HCT116 (cell line): ENCODE data around the gene ARID2. TPM values are rescaled to one million over a fixed set of nuclear protein-coding genes. Genes with fewer than 3 reads are reported as not detected.

Experiments used
- ATAC-seq: fragments of 200-7000 bp; cut with Tn5 transposase; 2 replicates; pipeline ENCODE4 v1.9.1; 2020; ENCODE audit warnings: mild to moderate bottlenecking, moderate library complexity
- BruUV-seq: library from RNA; stranded (reverse); fragments of 400-500 nt; replicated peaks from 2 replicates; lab custom pipeline; 2021; lab: Mats Ljungman, UMichigan
- CTCF ChIA-PET: fragments of 300-600 bp; sonication (Branson Sonifier 250); formaldehyde crosslinking; loops from one replicate; lab custom pipeline; 2021; ENCODE audit warnings: antibody characterized with exemption; lab: Charles Lee
- POLR2A ChIA-PET: fragments of 300-600, 350-600 bp; sonication (Branson Sonifier 250); formaldehyde crosslinking; loops from one replicate; lab custom pipeline; 2021; ENCODE audit warnings: antibody characterized with exemption; lab: Charles Lee
- RAD21 ChIA-PET, 2 experiments: fragments of 300-600 bp; sonication (Branson Sonifier 250); formaldehyde crosslinking; loops; one replicate each; lab custom pipeline; 2023; ENCODE audit warnings: low total read pairs in 2 of 2; ENCODE audit not compliant: uncharacterized antibody in 2 of 2, unreplicated experiment in 2 of 2, low non-redundant PET in 1 of 2; lab: Charles Lee
- DNase-seq: peaks from one replicate; pipeline ENCODE4 v3.0.0-alpha.2; 2010; ENCODE audit warnings: low read depth, low spot score
- H2AFZ ChIP-seq: fragments of 200-600 bp; shearing (Covaris generic), sonication (generic); 2 replicates; pipeline ENCODE4 v1.6.1; 2017; ENCODE audit warnings: low read depth, mixed run types, mixed read lengths, antibody characterized with exemption, low read length; ENCODE audit not compliant: poor library complexity, severe bottlenecking
- H3K27ac ChIP-seq: 2 replicates; pipeline ENCODE4 v1.5.1; 2012; ENCODE audit warnings: low read depth, low read length
- H3K27me3 ChIP-seq: fragments of 200-600 bp; sonication (generic); 2 replicates; pipeline ENCODE4 v1.6.1; 2016; ENCODE audit warnings: mixed run types, low read length, mixed read lengths; ENCODE audit not compliant: insufficient read depth
- H3K36me3 ChIP-seq, 2 experiments: fragments of 200-500 bp in 1 of 2; fragments of 200-600 bp in 1 of 2; sonication (Bioruptor generic) in 1 of 2; sonication (generic) in 1 of 2; 2 replicates each; pipeline versions ENCODE4 v1.5.1 to v1.6.1; 2014 to 2016; ENCODE audit warnings: low read length in 2 of 2, inconsistent platforms in 1 of 2, mixed read lengths in 1 of 2, mixed run types in 1 of 2; ENCODE audit not compliant: insufficient read depth in 2 of 2, control insufficient read depth in 1 of 2
- H3K4me1 ChIP-seq, 2 experiments: fragments of 200-600 bp in 1 of 2; sonication (generic) in 1 of 2; 2 replicates each; pipeline versions ENCODE4 v1.5.1 to v1.6.1; 2012 to 2017; ENCODE audit warnings: low read length in 2 of 2, inconsistent platforms in 1 of 2, mild to moderate bottlenecking in 1 of 2, mixed read lengths in 1 of 2, mixed run types in 1 of 2, moderate library complexity in 1 of 2; ENCODE audit not compliant: insufficient read depth in 2 of 2, control insufficient read depth in 1 of 2
- H3K4me2 ChIP-seq: fragments of 200-600 bp; sonication (generic); 2 replicates; pipeline ENCODE4 v1.6.1; 2017; ENCODE audit warnings: mixed run types, low read length, mixed read lengths
- H3K4me3 ChIP-seq, 2 experiments: fragments of 200-600 bp in 1 of 2; sonication (generic) in 1 of 2; replicated peaks in 1 of 2; 2 replicates each; pipeline ENCODE4 v1.5.1; 2011 to 2016; ENCODE audit warnings: low read length in 2 of 2, control low read depth in 1 of 2, low read depth in 1 of 2, mild to moderate bottlenecking in 1 of 2, mixed read lengths in 1 of 2, mixed run types in 1 of 2
- H3K79me2 ChIP-seq: fragments of 200-600 bp; sonication (generic); 2 replicates; pipeline ENCODE4 v1.6.1; 2017; ENCODE audit warnings: mild to moderate bottlenecking, mixed run types, low read length, moderate library complexity, mixed read lengths; ENCODE audit not compliant: insufficient read depth
- H3K9ac ChIP-seq: fragments of 200-600 bp; sonication (generic); 2 replicates; pipeline ENCODE4 v1.6.1; 2016; ENCODE audit warnings: low read length, mixed read lengths
- H3K9me2 ChIP-seq: fragments of 200-600 bp; sonication (generic), shearing (Covaris generic); 2 replicates; pipeline ENCODE4 v1.6.1; 2017; ENCODE audit warnings: mixed run types, mild to moderate bottlenecking, moderate library complexity; ENCODE audit not compliant: insufficient read depth
- H3K9me3 ChIP-seq, 2 experiments: fragments of 200-500 bp in 1 of 2; fragments of 200-600 bp in 1 of 2; sonication (Bioruptor generic) in 1 of 2; sonication (generic) in 1 of 2; 2 replicates each; pipeline ENCODE4 v1.6.1; 2014 to 2017; ENCODE audit warnings: low read length in 2 of 2, mixed read lengths in 2 of 2, inconsistent platforms in 1 of 2, low read depth in 1 of 2, mild to moderate bottlenecking in 1 of 2, mixed run types in 1 of 2, moderate library complexity in 1 of 2; ENCODE audit not compliant: control insufficient read depth in 1 of 2, insufficient read depth in 1 of 2
- H4K20me1 ChIP-seq: fragments of 200-600 bp; sonication (generic), shearing (Covaris generic); 2 replicates; pipeline ENCODE4 v1.6.1; 2017; ENCODE audit warnings: mixed run types, mild to moderate bottlenecking, moderate library complexity; ENCODE audit not compliant: insufficient read depth
- ATF3 ChIP-seq: IDR thresholded peaks from 2 replicates; pipeline ENCODE4 v1.6.1; 2012
- CBX3 ChIP-seq: IDR thresholded peaks from 2 replicates; pipeline ENCODE4 v1.6.1; 2012; ENCODE audit warnings: low read depth
- CEBPB ChIP-seq: IDR thresholded peaks from 2 replicates; pipeline ENCODE4 v1.6.1; 2012; ENCODE audit warnings: low read depth
- EGR1 ChIP-seq: IDR thresholded peaks from 2 replicates; pipeline ENCODE4 v1.6.1; 2012; ENCODE audit warnings: low read depth
- ELF1 ChIP-seq: IDR thresholded peaks from 2 replicates; pipeline ENCODE4 v1.6.1; 2012; ENCODE audit warnings: low read depth, borderline replicate concordance
- EZH2 ChIP-seq: fragments of 200-600 bp; sonication (generic); IDR thresholded peaks from 2 replicates; pipeline ENCODE4 v1.6.1; 2017; ENCODE audit warnings: antibody characterized with exemption, mixed run types
- EZH2phosphoT487 ChIP-seq: fragments of 200-600 bp; IDR thresholded peaks from 2 replicates; pipeline ENCODE4 v1.6.1; 2018; ENCODE audit warnings: antibody characterized with exemption, borderline replicate concordance
- FOSL1 ChIP-seq: IDR thresholded peaks from 2 replicates; pipeline ENCODE4 v1.6.1; 2012; ENCODE audit warnings: low read depth
- JUND ChIP-seq: IDR thresholded peaks from 2 replicates; pipeline ENCODE4 v1.6.1; 2012
- MAX ChIP-seq: IDR thresholded peaks from 2 replicates; pipeline ENCODE4 v1.6.1; 2012
- POLR2A ChIP-seq: IDR thresholded peaks from 2 replicates; pipeline ENCODE4 v1.7.0; 2011; ENCODE audit warnings: borderline replicate concordance; ENCODE audit not compliant: insufficient read depth, insufficient read length; ENCODE audit errors: extremely low read depth
- POLR2AphosphoS5 ChIP-seq: IDR thresholded peaks from 2 replicates; pipeline ENCODE4 v1.6.1; 2011; ENCODE audit warnings: mild to moderate bottlenecking, low read depth, low read length, moderate library complexity
- RAD21 ChIP-seq: IDR thresholded peaks from 2 replicates; pipeline ENCODE4 v1.6.1; 2012; ENCODE audit warnings: low read depth, mild to moderate bottlenecking
- SP1 ChIP-seq: IDR thresholded peaks from 2 replicates; pipeline ENCODE4 v1.6.1; 2012; ENCODE audit warnings: low read depth
- YY1 ChIP-seq: IDR thresholded peaks from 2 replicates; pipeline ENCODE4 v1.6.1; 2011; ENCODE audit warnings: low read length, low read depth, moderate library complexity, mild to moderate bottlenecking; ENCODE audit not compliant: insufficient replicate concordance; ENCODE audit errors: extremely low read depth
- ZFX ChIP-seq: fragments of 450-650 bp; IDR thresholded peaks from 2 replicates; pipeline ENCODE4 v1.6.1; 2017
- ZNF274 ChIP-seq: fragments of 200-500 bp; sonication (Bioruptor generic); IDR thresholded peaks from 2 replicates; pipeline ENCODE4 v1.6.1; 2014; ENCODE audit warnings: mild to moderate bottlenecking, low read depth, low read length, inconsistent platforms
- intact Hi-C: fragments of 100-400 bp; cut with micrococcal nuclease; formaldehyde crosslinking; loops from 2 replicates; pipeline ENCODE4 v1.10.0; 2022
- total RNA-seq: library from RNA; stranded (reverse); gene quantifications from one replicate; pipeline ENCODE4 v1.2.1, GENCODE V29; 2021; ENCODE audit not compliant: unreplicated experiment
- TF ChIP-seq, protein P1 (sequence below), 3 experiments: fragments of 200-600 bp in 1 of 3; sonication (generic) in 1 of 3; IDR thresholded peaks in 2 of 3; conservative IDR thresholded peaks in 1 of 3; 2 replicates each; pipeline ENCODE4 v1.5.1; 2012 to 2017; ENCODE audit warnings: low read depth in 2 of 3, low read length in 2 of 3, antibody characterized with exemption in 1 of 3, borderline replicate concordance in 1 of 3, control low read depth in 1 of 3, mild to moderate bottlenecking in 1 of 3, mixed read lengths in 1 of 3, mixed run types in 1 of 3, moderate library complexity in 1 of 3; ENCODE audit not compliant: insufficient read depth in 1 of 3

Gene ARID2
- total RNA-seq, 1 experiment from 2014 or later: 30.5 TPM

GRCh38 chr12:45886685-45887084 is 157.2 kb downstream of the ARID2 start:
- DNase-seq (no peak), ATAC-seq (no peak)
- RAD21 ChIA-PET: no interaction called here
- H2AFZ ChIP-seq: no peak overlapping the region
- H3K27me3 ChIP-seq: no peaks in the 10 kb centered on the region
- H3K4me2 ChIP-seq: no peak overlapping the region
- H3K4me3 ChIP-seq: no peak overlapping the region
- CTCF ChIA-PET: no interaction called here
- TF ChIP-seq ELF1: no peak
- no peak for TF ChIP-seq ZFX
- no peak for TF ChIP-seq ATF3
- TF ChIP-seq CBX3: no peak
- no peak for TF ChIP-seq EZH2phosphoT487
- no peak for TF ChIP-seq RAD21
- no peak for TF ChIP-seq JUND
- TF ChIP-seq FOSL1: no peak
- no peak for TF ChIP-seq CEBPB
- TF ChIP-seq ZNF274: no peak
- no peak for TF ChIP-seq POLR2A
- TF ChIP-seq SP1: no peak
- TF ChIP-seq EGR1: no peak
- H3K9ac ChIP-seq: no peak overlapping the region
- no peaks in the 10 kb centered on the region for H4K20me1 ChIP-seq
- POLR2A ChIA-PET: no interaction called here
- H3K9me2 ChIP-seq: no peaks in the 10 kb centered on the region
- no peaks in the 10 kb centered on the region for H3K79me2 ChIP-seq
- H3K36me3 ChIP-seq: peaks cover 2 to 6% of the 10 kb centered on the region in 2 experiments; a peak in 2 of 4 replicates
- no peak overlapping the region for H3K27ac ChIP-seq
- BruUV-seq: no TSS peak
- no peaks in the 10 kb centered on the region for H3K4me1 ChIP-seq
- H3K9me3 ChIP-seq: no peaks in the 10 kb centered on the region
- intact Hi-C loops: no loop called here

- Histone ChIP-seq H3K27ac (no peak overlapping the region), H2AFZ (no peak overlapping the region), H3K4me3 (no peak overlapping the region), H3K36me3 (peaks cover 3 to 6% of the 10 kb centered on the region in 2 experiments; a peak in 2 of 4 replicates), H3K79me2 (no peaks in the 10 kb centered on the region), H3K9me2 (no peaks in the 10 kb centered on the region), H3K9ac (no peak overlapping the region), H4K20me1 (no peaks in the 10 kb centered on the region), H3K4me1 (no peaks in the 10 kb centered on the region), H3K9me3 (no peaks in the 10 kb centered on the region), H3K4me2 (no peak overlapping the region), H3K27me3 (no peaks in the 10 kb centered on the region)
- no TSS peak for BruUV-seq
- ChIA-PET CTCF (no interaction called here), POLR2A (no interaction called here), RAD21 (no interaction called here)
- TF ChIP-seq, protein P1, sequence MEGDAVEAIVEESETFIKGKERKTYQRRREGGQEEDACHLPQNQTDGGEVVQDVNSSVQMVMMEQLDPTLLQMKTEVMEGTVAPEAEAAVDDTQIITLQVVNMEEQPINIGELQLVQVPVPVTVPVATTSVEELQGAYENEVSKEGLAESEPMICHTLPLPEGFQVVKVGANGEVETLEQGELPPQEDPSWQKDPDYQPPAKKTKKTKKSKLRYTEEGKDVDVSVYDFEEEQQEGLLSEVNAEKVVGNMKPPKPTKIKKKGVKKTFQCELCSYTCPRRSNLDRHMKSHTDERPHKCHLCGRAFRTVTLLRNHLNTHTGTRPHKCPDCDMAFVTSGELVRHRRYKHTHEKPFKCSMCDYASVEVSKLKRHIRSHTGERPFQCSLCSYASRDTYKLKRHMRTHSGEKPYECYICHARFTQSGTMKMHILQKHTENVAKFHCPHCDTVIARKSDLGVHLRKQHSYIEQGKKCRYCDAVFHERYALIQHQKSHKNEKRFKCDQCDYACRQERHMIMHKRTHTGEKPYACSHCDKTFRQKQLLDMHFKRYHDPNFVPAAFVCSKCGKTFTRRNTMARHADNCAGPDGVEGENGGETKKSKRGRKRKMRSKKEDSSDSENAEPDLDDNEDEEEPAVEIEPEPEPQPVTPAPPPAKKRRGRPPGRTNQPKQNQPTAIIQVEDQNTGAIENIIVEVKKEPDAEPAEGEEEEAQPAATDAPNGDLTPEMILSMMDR (IDR thresholded peaks at IDR 0.05 in 2 of 3, conservative IDR thresholded peaks at IDR 0.05 in 1 of 3; ENCODE audit: borderline replicate concordance in 1 of 3, insufficient read depth in 1 of 3, low read depth in 2 of 3, low read length in 2 of 3): no peak
- TF ChIP-seq JUND (no peak), YY1 (no peak), ZFX (no peak), FOSL1 (no peak), EGR1 (no peak), CEBPB (no peak), MAX (no peak), EZH2 (no peak), CBX3 (no peak), POLR2AphosphoS5 (no peak), ELF1 (no peak)
- DNase-seq (no peak), ATAC-seq (no peak)
- intact Hi-C loops: no loop called here
Observed at GRCh38 chr12:45887544-45887943, 158.0 kb downstream of the ARID2 start.
